Astrocyte (in vitro differentiated cells and primary cell): ENCODE data around the gene C5AR1. TPM values are rescaled to one million over a fixed set of nuclear protein-coding genes. Genes with fewer than 3 reads are reported as not detected.

Experiments used
- DNase-seq: peaks from one replicate; pipeline ENCODE4 v3.0.0-alpha.2; 2010; ENCODE audit warnings: low read depth
- FAIRE-seq: peaks from 2 replicates; lab custom pipeline; 2011; peaks lifted over from hg19 to GRCh38; lab: Jason Lieb, UNC
- H2AFZ ChIP-seq: 2 replicates; pipeline ENCODE4 v1.6.0; 2012; ENCODE audit warnings: low read depth, low read length, inconsistent platforms
- H3K27ac ChIP-seq: 2 replicates; pipeline ENCODE4 v1.5.1; 2011; ENCODE audit warnings: low read depth, low read length, inconsistent platforms
- H3K27me3 ChIP-seq: 2 replicates; pipeline ENCODE4 v1.6.0; 2011; ENCODE audit warnings: low read length, inconsistent platforms; ENCODE audit not compliant: insufficient read depth
- H3K36me3 ChIP-seq: 2 replicates; pipeline ENCODE4 v1.5.1; 2011; ENCODE audit warnings: low read length, inconsistent platforms; ENCODE audit not compliant: insufficient read depth
- H3K4me1 ChIP-seq: 2 replicates; pipeline ENCODE4 v1.5.1; 2011; ENCODE audit warnings: low read length, inconsistent platforms; ENCODE audit not compliant: insufficient read depth
- H3K4me2 ChIP-seq: 2 replicates; pipeline ENCODE4 v1.6.0; 2012; ENCODE audit warnings: low read length, inconsistent platforms
- H3K4me3 ChIP-seq: 2 replicates; pipeline ENCODE4 v1.5.1; 2011; ENCODE audit warnings: low read depth, mild to moderate bottlenecking, low read length, inconsistent platforms; ENCODE audit not compliant: insufficient read depth
- H3K79me2 ChIP-seq: 2 replicates; pipeline ENCODE4 v1.6.0; 2012; ENCODE audit warnings: mild to moderate bottlenecking, low read length, inconsistent platforms; ENCODE audit not compliant: insufficient read depth
- H3K9ac ChIP-seq: 2 replicates; pipeline ENCODE4 v1.6.0; 2012; ENCODE audit warnings: mild to moderate bottlenecking, low read length, inconsistent platforms
- H3K9me3 ChIP-seq: 2 replicates; pipeline ENCODE4 v1.5.1; 2012; ENCODE audit warnings: low read depth, mild to moderate bottlenecking, low read length, inconsistent platforms; ENCODE audit not compliant: insufficient read depth
- H4K20me1 ChIP-seq: 2 replicates; pipeline ENCODE4 v1.6.0; 2012; ENCODE audit warnings: low read length, inconsistent platforms; ENCODE audit not compliant: insufficient read depth
- H3K27ac Mint-ChIP-seq: one replicate; pipeline ENCODE4 v1.8.0; 2021; ENCODE audit warnings: mild to moderate bottlenecking, mixed read lengths; ENCODE audit not compliant: unreplicated experiment
- H3K27me3 Mint-ChIP-seq: one replicate; pipeline ENCODE4 v1.8.0; 2021; ENCODE audit warnings: low read depth, mixed read lengths; ENCODE audit not compliant: unreplicated experiment
- H3K36me3 Mint-ChIP-seq: one replicate; pipeline ENCODE4 v1.8.0; 2021; ENCODE audit warnings: low read depth, mixed read lengths; ENCODE audit not compliant: unreplicated experiment
- H3K4me1 Mint-ChIP-seq: one replicate; pipeline ENCODE4 v1.8.0; 2021; ENCODE audit warnings: low read depth, mixed read lengths; ENCODE audit not compliant: unreplicated experiment
- H3K4me3 Mint-ChIP-seq: one replicate; pipeline ENCODE4 v1.8.0; 2021; ENCODE audit warnings: mild to moderate bottlenecking, moderate library complexity, mixed read lengths; ENCODE audit not compliant: unreplicated experiment
- H3K9me3 Mint-ChIP-seq: one replicate; pipeline ENCODE4 v1.8.0; 2021; ENCODE audit warnings: mild to moderate bottlenecking, mixed read lengths; ENCODE audit not compliant: unreplicated experiment
- EZH2 ChIP-seq: IDR thresholded peaks from 2 replicates; pipeline ENCODE4 v1.6.1; 2012; ENCODE audit warnings: mild to moderate bottlenecking, low read length, inconsistent platforms; ENCODE audit not compliant: insufficient read depth
- total RNA-seq: library from RNA; stranded (reverse); gene quantifications from 2 replicates; pipeline ENCODE4 v1.2.1, GENCODE V29; 2021
- TF ChIP-seq, protein P1 (sequence below): IDR thresholded peaks from 2 replicates; pipeline ENCODE4 v1.5.1; 2011; ENCODE audit warnings: low read depth, mild to moderate bottlenecking, inconsistent platforms, low read length, moderate library complexity; ENCODE audit not compliant: insufficient read depth

C5AR1 gene
- total RNA-seq, 1 donor from 2014 or later: 4.6 TPM

GRCh38 chr19:47323409-47323808, 13.7 kb downstream of the C5AR1 start:
- DNase-seq (no peak), FAIRE-seq (no peak)
- Mint-ChIP-seq H3K27ac (no peak overlapping the region), H3K4me1 (no peaks in the 10 kb centered on the region), H3K4me3 (no peak overlapping the region), H3K27me3 (peaks cover 12% of the 10 kb centered on the region), H3K9me3 (peaks cover 10% of the 10 kb centered on the region), H3K36me3 (peaks cover 8% of the 10 kb centered on the region)
- Histone ChIP-seq H2AFZ (no peak overlapping the region), H3K27me3 (peaks cover 3% of the 10 kb centered on the region), H3K79me2 (no peaks in the 10 kb centered on the region), H3K4me3 (no peak overlapping the region), H3K4me2 (no peak overlapping the region), H3K36me3 (no peaks in the 10 kb centered on the region), H4K20me1 (no peaks in the 10 kb centered on the region), H3K9ac (no peak overlapping the region), H3K9me3 (no peaks in the 10 kb centered on the region), H3K4me1 (no peaks in the 10 kb centered on the region), H3K27ac (no peak overlapping the region)
- TF ChIP-seq, protein P1, sequence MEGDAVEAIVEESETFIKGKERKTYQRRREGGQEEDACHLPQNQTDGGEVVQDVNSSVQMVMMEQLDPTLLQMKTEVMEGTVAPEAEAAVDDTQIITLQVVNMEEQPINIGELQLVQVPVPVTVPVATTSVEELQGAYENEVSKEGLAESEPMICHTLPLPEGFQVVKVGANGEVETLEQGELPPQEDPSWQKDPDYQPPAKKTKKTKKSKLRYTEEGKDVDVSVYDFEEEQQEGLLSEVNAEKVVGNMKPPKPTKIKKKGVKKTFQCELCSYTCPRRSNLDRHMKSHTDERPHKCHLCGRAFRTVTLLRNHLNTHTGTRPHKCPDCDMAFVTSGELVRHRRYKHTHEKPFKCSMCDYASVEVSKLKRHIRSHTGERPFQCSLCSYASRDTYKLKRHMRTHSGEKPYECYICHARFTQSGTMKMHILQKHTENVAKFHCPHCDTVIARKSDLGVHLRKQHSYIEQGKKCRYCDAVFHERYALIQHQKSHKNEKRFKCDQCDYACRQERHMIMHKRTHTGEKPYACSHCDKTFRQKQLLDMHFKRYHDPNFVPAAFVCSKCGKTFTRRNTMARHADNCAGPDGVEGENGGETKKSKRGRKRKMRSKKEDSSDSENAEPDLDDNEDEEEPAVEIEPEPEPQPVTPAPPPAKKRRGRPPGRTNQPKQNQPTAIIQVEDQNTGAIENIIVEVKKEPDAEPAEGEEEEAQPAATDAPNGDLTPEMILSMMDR: no peak
- TF ChIP-seq EZH2: no peak

DNA sequence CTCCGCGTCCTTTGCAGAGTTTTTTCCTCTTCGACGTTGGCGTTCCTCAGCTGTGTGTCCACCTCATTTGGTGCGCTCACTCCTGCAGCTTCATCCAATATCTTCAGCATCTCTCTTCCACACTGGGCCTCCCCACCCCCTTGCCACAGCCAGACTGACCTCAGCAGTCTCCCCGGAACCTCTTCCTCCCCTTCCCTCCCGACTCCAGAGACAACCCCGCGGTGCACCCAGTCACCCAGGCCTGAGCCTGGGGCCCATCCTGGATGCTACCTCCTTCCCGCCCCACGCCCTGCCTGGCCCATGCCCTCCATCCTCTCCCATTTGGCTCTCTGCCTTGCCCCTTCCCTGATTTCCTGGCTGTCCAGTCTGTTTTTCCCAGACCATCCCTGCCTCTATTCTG, 14.2 kb downstream of the C5AR1 start:
- no peaks in the 10 kb centered on the region for H3K4me1 Mint-ChIP-seq
- H3K27ac ChIP-seq: no peak overlapping the region
- no peak overlapping the region for H3K4me3 Mint-ChIP-seq
- H3K9me3 Mint-ChIP-seq: peaks cover 10% of the 10 kb centered on the region
- no peak overlapping the region for H3K27ac Mint-ChIP-seq
- no peaks in the 10 kb centered on the region for H3K36me3 ChIP-seq
- TF ChIP-seq, protein P1: no peak
- no peak for TF ChIP-seq EZH2
- no peak overlapping the region for H3K9ac ChIP-seq
- DNase-seq (no peak), FAIRE-seq (no peak)
- no peaks in the 10 kb centered on the region for H4K20me1 ChIP-seq
- no peak overlapping the region for H3K4me3 ChIP-seq
- H3K27me3 ChIP-seq: peaks cover 3% of the 10 kb centered on the region
- peaks cover 10% of the 10 kb centered on the region for H3K27me3 Mint-ChIP-seq
- no peak overlapping the region for H3K4me2 ChIP-seq
- no peaks in the 10 kb centered on the region for H3K4me1 ChIP-seq
- H3K36me3 Mint-ChIP-seq: peaks cover 8% of the 10 kb centered on the region
- H3K79me2 ChIP-seq: no peaks in the 10 kb centered on the region
- no peaks in the 10 kb centered on the region for H3K9me3 ChIP-seq
- H2AFZ ChIP-seq: no peak overlapping the region

DNA sequence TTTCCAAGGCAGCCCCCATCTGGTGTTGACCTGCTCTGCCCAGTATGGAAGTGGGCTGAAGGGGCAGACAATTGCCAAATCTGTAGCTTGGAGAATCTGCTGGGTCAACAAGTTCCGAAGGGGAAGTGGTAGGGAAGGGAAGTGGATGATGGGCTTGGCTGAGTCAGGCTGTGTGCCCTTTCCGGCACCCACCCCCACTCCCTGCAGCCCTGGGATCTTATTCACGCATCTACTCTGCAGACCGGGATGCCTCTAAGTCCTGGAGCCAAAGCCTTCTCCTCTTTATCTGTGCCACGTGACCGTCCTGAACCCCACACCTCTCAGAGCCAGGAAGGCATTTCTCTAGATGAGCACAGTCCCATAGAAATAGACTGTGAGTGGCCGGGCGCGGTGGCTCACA, 14.8 kb downstream of the C5AR1 start:
- FAIRE-seq (no peak), DNase-seq (no peak)
- Histone ChIP-seq H3K4me3 (no peak overlapping the region), H3K9ac (no peak overlapping the region), H3K27me3 (peaks cover 3% of the 10 kb centered on the region), H3K9me3 (no peaks in the 10 kb centered on the region), H3K4me1 (no peaks in the 10 kb centered on the region), H3K27ac (no peak overlapping the region), H4K20me1 (no peaks in the 10 kb centered on the region), H3K79me2 (no peaks in the 10 kb centered on the region), H2AFZ (no peak overlapping the region), H3K4me2 (no peak overlapping the region), H3K36me3 (no peaks in the 10 kb centered on the region)
- Mint-ChIP-seq H3K4me1 (no peaks in the 10 kb centered on the region), H3K9me3 (peaks cover 10% of the 10 kb centered on the region), H3K27ac (no peak overlapping the region), H3K27me3 (peaks cover 10% of the 10 kb centered on the region), H3K36me3 (peaks cover 8% of the 10 kb centered on the region), H3K4me3 (no peak overlapping the region)
- TF ChIP-seq, protein P1: no peak
- TF ChIP-seq EZH2: no peak
